B cell (primary cell): ENCODE results near the gene CD101.

Experiments used
- EZH2 ChIP-seq: IDR thresholded peaks from 2 replicates; pipeline ENCODE4 v1.6.1; 2012; ENCODE audit warnings: borderline replicate concordance, low read depth, mild to moderate bottlenecking, moderate library complexity, low read length; ENCODE audit not compliant: insufficient read depth, poor library complexity, severe bottlenecking
- TF ChIP-seq, protein P1 (sequence below): fragments of 200-600 bp; IDR thresholded peaks from one replicate; pipeline ENCODE4 v1.8.0; 2022; ENCODE audit warnings: antibody characterized with exemption, mild to moderate bottlenecking

DNA sequence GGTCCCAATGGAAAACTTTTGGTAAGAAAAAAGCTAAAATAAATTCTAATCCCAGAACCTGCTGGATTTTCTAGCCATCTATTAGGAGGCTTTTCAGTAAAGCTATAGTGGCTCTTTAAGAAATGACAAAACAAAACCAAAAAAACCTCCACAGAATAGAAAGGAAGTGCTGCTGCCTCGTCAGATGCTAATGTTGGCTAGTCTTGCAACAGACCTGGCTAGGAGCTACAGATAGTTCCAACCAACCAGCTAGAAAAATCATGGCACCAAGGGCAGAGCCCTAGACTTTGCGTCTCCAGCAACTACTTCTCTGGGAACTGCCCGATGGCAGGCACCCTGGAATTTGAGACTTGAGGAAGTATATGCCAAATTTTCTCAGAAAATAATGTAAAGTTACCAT lies 7.6 kb downstream of the CD101 start:
- TF ChIP-seq, protein P1, sequence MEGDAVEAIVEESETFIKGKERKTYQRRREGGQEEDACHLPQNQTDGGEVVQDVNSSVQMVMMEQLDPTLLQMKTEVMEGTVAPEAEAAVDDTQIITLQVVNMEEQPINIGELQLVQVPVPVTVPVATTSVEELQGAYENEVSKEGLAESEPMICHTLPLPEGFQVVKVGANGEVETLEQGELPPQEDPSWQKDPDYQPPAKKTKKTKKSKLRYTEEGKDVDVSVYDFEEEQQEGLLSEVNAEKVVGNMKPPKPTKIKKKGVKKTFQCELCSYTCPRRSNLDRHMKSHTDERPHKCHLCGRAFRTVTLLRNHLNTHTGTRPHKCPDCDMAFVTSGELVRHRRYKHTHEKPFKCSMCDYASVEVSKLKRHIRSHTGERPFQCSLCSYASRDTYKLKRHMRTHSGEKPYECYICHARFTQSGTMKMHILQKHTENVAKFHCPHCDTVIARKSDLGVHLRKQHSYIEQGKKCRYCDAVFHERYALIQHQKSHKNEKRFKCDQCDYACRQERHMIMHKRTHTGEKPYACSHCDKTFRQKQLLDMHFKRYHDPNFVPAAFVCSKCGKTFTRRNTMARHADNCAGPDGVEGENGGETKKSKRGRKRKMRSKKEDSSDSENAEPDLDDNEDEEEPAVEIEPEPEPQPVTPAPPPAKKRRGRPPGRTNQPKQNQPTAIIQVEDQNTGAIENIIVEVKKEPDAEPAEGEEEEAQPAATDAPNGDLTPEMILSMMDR, result no peak
- no peak for TF ChIP-seq EZH2
